ENCODE results near the gene REXO1.
"Not testable (repeated sequence)": the region's sequence is repeated elsewhere in the genome, so short reads cannot be mapped to it uniquely, and the experiment has no call there.

Gene REXO1

DNA sequence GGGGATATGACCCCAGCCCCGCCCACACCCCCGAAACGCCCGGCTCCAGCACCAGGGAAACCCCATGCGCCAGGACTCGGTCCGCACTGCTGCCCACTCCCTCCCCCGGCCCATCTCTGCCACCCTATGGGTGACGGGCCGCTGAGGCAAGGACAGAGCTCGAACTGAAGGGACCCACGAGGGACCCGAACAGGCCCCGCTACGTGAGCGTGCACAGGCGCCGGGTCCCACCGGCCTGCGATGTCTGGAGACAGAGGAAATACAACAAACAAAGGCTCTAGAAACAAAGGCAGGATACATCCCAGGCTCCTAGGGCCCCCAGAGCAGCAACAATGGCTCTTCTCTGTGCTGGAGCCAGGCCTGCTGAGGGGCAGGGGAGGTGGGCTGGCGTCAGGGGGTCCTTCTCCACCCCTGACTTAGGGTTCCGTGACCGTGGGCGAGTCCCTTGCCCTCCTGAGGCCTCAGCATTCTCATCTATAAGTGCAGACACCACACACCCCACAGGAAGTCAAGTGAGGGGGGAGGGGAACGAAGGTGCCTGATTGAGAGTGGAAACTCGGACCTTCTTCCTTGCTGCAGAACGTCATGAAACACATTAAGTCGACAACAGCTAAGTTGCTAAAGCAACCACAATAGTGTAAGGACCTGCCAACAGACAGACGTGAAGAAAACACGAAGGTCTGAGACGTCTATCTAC lies 34.0 kb upstream of the REXO1 start:
- no peak overlapping the region for H2BK15ac ChIP-seq (replicated peaks; ENCODE audit: low read depth)
- no peak overlapping the region for H3K18ac ChIP-seq (ENCODE audit: low read length)
- DNase-seq = no peak
- no peak overlapping the region for H3K4me3 ChIP-seq (ENCODE audit: low read length)
- H3K4ac ChIP-seq (ENCODE audit: low read depth, low read length) = no peak overlapping the region
- no peak overlapping the region for H2AK5ac ChIP-seq (ENCODE audit: low read length)
- H3K9ac ChIP-seq (ENCODE audit: low read length) = peak overlapping the region; percentile 41
- no peak overlapping the region for H4K8ac ChIP-seq (ENCODE audit: low read depth, low read length)
- H2BK120ac ChIP-seq (ENCODE audit: low read depth, low read length) = no peak overlapping the region
- H3K56ac ChIP-seq (ENCODE audit: low read length) = peak overlapping the region; percentile 74
- no peak overlapping the region for H4K5ac ChIP-seq (ENCODE audit: low read length)
- H3K36me3 ChIP-seq (ENCODE audit: control insufficient read depth, insufficient read depth, low read length) = no peaks in the 10 kb centered on the region
- no CpG with 5 or more reads among the region's 31 CpGs for WGBS (ENCODE audit: extremely low coverage, insufficient coverage, low lambda C conversion rate)
- no peak overlapping the region for H2BK5ac ChIP-seq (ENCODE audit: low read length)
- no peak overlapping the region for H3K27ac ChIP-seq (ENCODE audit: low read depth, low read length)
- peaks cover 10% of the 10 kb centered on the region for H3K4me1 ChIP-seq (ENCODE audit: control insufficient read depth, low read depth, low read length)
- H3K79me2 ChIP-seq (ENCODE audit: control insufficient read depth, insufficient read depth, low read length) = peaks cover 28% of the 10 kb centered on the region
- H3K79me1 ChIP-seq (ENCODE audit: low read length) = peaks cover 23% of the 10 kb centered on the region
- no peak overlapping the region for H3K23ac ChIP-seq (ENCODE audit: low read length)
- no peaks in the 10 kb centered on the region for H3K27me3 ChIP-seq (ENCODE audit: insufficient read depth, low read length, poor library complexity)
- H3K4me2 ChIP-seq (ENCODE audit: low read length) = no peak overlapping the region

DNA sequence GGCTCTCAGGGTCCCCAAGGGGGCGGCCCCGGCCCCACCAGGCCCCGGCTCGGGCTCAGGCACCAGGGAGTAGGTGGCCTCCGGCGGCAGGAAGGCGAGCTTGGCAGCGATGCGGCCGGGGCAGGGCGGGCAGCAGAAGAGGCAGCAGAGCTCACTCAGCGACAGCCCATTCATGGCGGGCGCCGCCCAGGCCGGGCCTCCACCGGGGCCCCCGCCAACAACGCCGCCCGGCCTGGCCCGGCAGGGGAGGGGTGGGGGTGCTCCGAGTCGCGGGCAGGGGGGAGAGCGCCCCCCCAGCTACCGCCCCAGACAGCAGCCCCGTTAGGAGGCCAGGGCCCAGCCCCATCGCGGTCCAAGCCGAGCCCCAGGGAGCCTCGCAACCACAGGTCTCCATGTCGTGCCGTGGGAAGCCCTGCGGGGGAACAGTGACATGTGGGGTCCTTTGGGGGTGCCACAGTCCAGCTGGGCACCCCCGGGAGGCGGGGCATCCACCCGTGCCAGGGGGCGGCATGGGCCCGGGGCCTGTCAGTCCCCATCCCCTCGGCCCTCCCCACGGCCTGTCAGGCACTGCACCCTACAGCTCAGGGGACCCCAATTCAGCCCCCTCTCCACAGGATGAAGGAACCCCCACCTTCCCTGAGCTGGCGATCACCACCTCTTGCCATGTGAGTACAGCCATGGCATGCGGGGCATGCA lies 33.3 kb upstream of the REXO1 start:
- H2BK5ac ChIP-seq (ENCODE audit: low read length); H3K4me1 ChIP-seq (ENCODE audit: control insufficient read depth, low read depth, low read length); H2BK120ac ChIP-seq (ENCODE audit: low read depth, low read length); H4K8ac ChIP-seq (ENCODE audit: low read depth, low read length); H3K4me3 ChIP-seq (ENCODE audit: low read length); H3K4ac ChIP-seq (ENCODE audit: low read depth, low read length); H4K5ac ChIP-seq (ENCODE audit: low read length); H3K4me2 ChIP-seq (ENCODE audit: low read length); H3K9ac ChIP-seq (ENCODE audit: low read length); DNase-seq; H3K18ac ChIP-seq (ENCODE audit: low read length); H2AK5ac ChIP-seq (ENCODE audit: low read length); H3K27ac ChIP-seq (ENCODE audit: low read depth, low read length); H3K27me3 ChIP-seq (ENCODE audit: insufficient read depth, low read length, poor library complexity); H2BK15ac ChIP-seq (replicated peaks; ENCODE audit: low read depth); H3K36me3 ChIP-seq (ENCODE audit: control insufficient read depth, insufficient read depth, low read length); H3K23ac ChIP-seq (ENCODE audit: low read length): not testable (repeated sequence)
- WGBS (ENCODE audit: extremely low coverage, insufficient coverage, low lambda C conversion rate) = no CpG with 5 or more reads among the region's 44 CpGs
- H3K79me1 ChIP-seq (ENCODE audit: low read length) = peaks cover 23% of the 10 kb centered on the region
- peak overlapping the region; percentile 34 for H3K56ac ChIP-seq (ENCODE audit: low read length)
- peaks cover 28% of the 10 kb centered on the region for H3K79me2 ChIP-seq (ENCODE audit: control insufficient read depth, insufficient read depth, low read length)

DNA sequence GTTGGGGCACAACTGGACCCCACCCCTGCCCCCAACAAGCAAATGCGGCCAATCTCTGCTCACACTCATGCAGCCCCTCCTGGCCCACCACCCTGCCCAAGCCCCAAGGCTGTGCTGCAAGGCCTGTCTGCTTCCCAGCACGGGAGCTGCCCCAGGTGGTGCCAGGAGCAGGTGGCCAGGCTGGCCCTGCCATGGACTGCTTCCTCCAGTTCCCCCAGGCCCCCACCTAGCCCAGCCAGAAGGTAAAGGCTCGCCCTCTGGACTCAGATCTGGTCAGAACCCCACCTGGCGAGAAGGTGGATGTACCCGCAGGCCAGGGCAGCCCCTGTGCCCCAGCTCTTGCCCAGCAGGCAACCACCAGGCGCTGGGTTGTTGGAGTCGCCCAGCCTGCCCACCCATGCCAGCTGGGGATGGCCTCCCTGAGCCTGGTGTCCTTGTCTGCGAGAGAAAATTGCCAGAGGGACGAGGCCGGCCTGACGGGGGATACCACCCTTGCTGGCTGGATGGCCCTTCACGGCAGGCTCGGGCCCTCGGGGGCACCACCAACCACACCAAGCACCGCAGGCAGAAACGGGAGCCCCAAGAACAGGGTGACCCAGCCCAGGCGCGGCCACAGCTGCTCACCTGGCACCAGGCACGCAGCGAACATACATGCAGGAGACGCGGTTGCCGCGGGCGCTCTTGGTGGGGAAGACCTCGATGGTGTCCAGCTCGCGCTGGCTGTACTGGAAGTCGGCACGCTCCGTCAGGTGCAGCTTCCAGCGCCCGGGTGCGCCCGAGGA lies 32.5 kb upstream of the REXO1 start:
- H3K4ac ChIP-seq (ENCODE audit: low read depth, low read length) = no peak overlapping the region
- no peak overlapping the region for H3K23ac ChIP-seq (ENCODE audit: low read length)
- no peak overlapping the region for H3K4me2 ChIP-seq (ENCODE audit: low read length)
- peaks cover 28% of the 10 kb centered on the region for H3K79me2 ChIP-seq (ENCODE audit: control insufficient read depth, insufficient read depth, low read length)
- no peak overlapping the region for H3K4me3 ChIP-seq (ENCODE audit: low read length)
- DNase-seq = no peak
- no peak overlapping the region for H4K8ac ChIP-seq (ENCODE audit: low read depth, low read length)
- no peak overlapping the region for H4K5ac ChIP-seq (ENCODE audit: low read length)
- no peak overlapping the region for H3K9ac ChIP-seq (ENCODE audit: low read length)
- no peak overlapping the region for H3K27ac ChIP-seq (ENCODE audit: low read depth, low read length)
- no peak overlapping the region for H2BK120ac ChIP-seq (ENCODE audit: low read depth, low read length)
- H3K18ac ChIP-seq (ENCODE audit: low read length) = no peak overlapping the region
- WGBS (ENCODE audit: extremely low coverage, insufficient coverage, low lambda C conversion rate) = no CpG with 5 or more reads among the region's 35 CpGs
- no peaks in the 10 kb centered on the region for H3K27me3 ChIP-seq (ENCODE audit: insufficient read depth, low read length, poor library complexity)
- H2BK15ac ChIP-seq (replicated peaks; ENCODE audit: low read depth) = no peak overlapping the region
- no peaks in the 10 kb centered on the region for H3K36me3 ChIP-seq (ENCODE audit: control insufficient read depth, insufficient read depth, low read length)
- no peak overlapping the region for H2AK5ac ChIP-seq (ENCODE audit: low read length)
- no peak overlapping the region for H3K56ac ChIP-seq (ENCODE audit: low read length)
- no peak overlapping the region for H2BK5ac ChIP-seq (ENCODE audit: low read length)
- peaks cover 10% of the 10 kb centered on the region for H3K4me1 ChIP-seq (ENCODE audit: control insufficient read depth, low read depth, low read length)
- peaks cover 23% of the 10 kb centered on the region for H3K79me1 ChIP-seq (ENCODE audit: low read length)

DNA sequence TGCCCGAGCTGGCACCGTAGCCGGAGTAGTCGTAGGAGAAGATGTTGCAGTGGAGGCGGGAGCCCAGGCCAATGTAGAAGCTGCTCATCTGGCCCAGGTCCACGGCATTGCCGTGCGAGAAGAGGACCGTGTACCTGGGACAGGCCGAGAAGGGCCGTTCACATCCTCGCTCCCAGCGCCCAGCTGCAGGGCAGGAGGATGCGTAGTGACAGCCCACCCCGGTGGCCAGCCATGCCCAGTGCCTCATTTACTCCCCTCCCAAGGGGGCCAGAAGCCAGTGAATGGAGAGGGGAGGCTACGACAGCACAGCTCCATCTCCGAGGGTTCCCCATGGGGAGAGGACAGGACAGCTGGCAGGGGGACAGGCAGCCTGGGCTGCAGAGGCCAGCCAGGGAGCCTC lies 31.7 kb upstream of the REXO1 start:
- no CpG with 5 or more reads among the region's 17 CpGs for WGBS (ENCODE audit: extremely low coverage, insufficient coverage, low lambda C conversion rate)
- not testable (repeated sequence) for H3K4me2 ChIP-seq (ENCODE audit: low read length); H2BK120ac ChIP-seq (ENCODE audit: low read depth, low read length); H2BK5ac ChIP-seq (ENCODE audit: low read length); H2AK5ac ChIP-seq (ENCODE audit: low read length); H3K4me3 ChIP-seq (ENCODE audit: low read length); H3K23ac ChIP-seq (ENCODE audit: low read length); H3K18ac ChIP-seq (ENCODE audit: low read length); H3K9ac ChIP-seq (ENCODE audit: low read length); DNase-seq; H3K36me3 ChIP-seq (ENCODE audit: control insufficient read depth, insufficient read depth, low read length); H3K4ac ChIP-seq (ENCODE audit: low read depth, low read length); H2BK15ac ChIP-seq (replicated peaks; ENCODE audit: low read depth); H4K8ac ChIP-seq (ENCODE audit: low read depth, low read length); H3K27me3 ChIP-seq (ENCODE audit: insufficient read depth, low read length, poor library complexity); H4K5ac ChIP-seq (ENCODE audit: low read length); H3K27ac ChIP-seq (ENCODE audit: low read depth, low read length); H3K4me1 ChIP-seq (ENCODE audit: control insufficient read depth, low read depth, low read length); H3K56ac ChIP-seq (ENCODE audit: low read length)
- Histone ChIP-seq H3K79me1 (ENCODE audit: low read length) (peaks cover 23% of the 10 kb centered on the region), H3K79me2 (ENCODE audit: control insufficient read depth, insufficient read depth, low read length) (peaks cover 33% of the 10 kb centered on the region)

DNA sequence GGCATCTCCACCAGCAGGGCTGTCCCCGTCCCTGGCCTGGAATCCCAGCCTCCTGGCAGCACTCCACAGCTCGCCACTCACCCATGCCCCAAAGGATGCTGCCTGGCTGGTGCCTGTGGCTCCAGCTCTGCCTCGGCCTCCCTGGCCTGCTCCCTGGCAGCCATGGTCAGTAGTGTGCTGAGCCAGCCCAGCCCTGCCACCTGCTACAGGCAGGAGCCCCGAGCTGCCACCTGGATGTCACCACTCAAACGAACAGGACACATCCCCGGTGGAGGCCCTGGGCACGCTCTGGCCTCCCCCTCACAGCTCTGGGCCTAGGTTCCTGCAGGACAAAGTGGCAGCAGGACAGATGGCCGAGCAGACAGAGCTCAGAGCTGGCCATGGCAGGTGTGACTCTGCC lies 30.3 kb upstream of the REXO1 start:
- H3K27me3 ChIP-seq (ENCODE audit: insufficient read depth, low read length, poor library complexity); H2BK15ac ChIP-seq (replicated peaks; ENCODE audit: low read depth); H4K8ac ChIP-seq (ENCODE audit: low read depth, low read length); H3K4me3 ChIP-seq (ENCODE audit: low read length); H4K5ac ChIP-seq (ENCODE audit: low read length); H3K4me2 ChIP-seq (ENCODE audit: low read length); H2AK5ac ChIP-seq (ENCODE audit: low read length); H3K36me3 ChIP-seq (ENCODE audit: control insufficient read depth, insufficient read depth, low read length); DNase-seq; H3K23ac ChIP-seq (ENCODE audit: low read length); H3K18ac ChIP-seq (ENCODE audit: low read length); H3K56ac ChIP-seq (ENCODE audit: low read length); H3K9ac ChIP-seq (ENCODE audit: low read length); H3K4me1 ChIP-seq (ENCODE audit: control insufficient read depth, low read depth, low read length); H3K27ac ChIP-seq (ENCODE audit: low read depth, low read length); H2BK5ac ChIP-seq (ENCODE audit: low read length); H2BK120ac ChIP-seq (ENCODE audit: low read depth, low read length); H3K4ac ChIP-seq (ENCODE audit: low read depth, low read length): not testable (repeated sequence)
- peaks cover 28% of the 10 kb centered on the region for H3K79me2 ChIP-seq (ENCODE audit: control insufficient read depth, insufficient read depth, low read length)
- peaks cover 16% of the 10 kb centered on the region for H3K79me1 ChIP-seq (ENCODE audit: low read length)
- no CpG with 5 or more reads among the region's 8 CpGs for WGBS (ENCODE audit: extremely low coverage, insufficient coverage, low lambda C conversion rate)

All from mesendoderm (in vitro differentiated cells).